Stimulated activated CD4-positive, alpha-beta T cell treated with anti-CD3 and anti-CD28 coated beads, TNF-alpha, amount 100 ng/mL, for 1 hour (primary cell): ENCODE data around the gene PSMB7.

Experiments used
- DNase-seq, 3 donors: peaks; one replicate each; pipeline ENCODE4 v3.0.0-alpha.2; 2020; ENCODE audit warnings: low read depth in 3 of 3, low spot score in 1 of 3

Gene PSMB7

DNA sequence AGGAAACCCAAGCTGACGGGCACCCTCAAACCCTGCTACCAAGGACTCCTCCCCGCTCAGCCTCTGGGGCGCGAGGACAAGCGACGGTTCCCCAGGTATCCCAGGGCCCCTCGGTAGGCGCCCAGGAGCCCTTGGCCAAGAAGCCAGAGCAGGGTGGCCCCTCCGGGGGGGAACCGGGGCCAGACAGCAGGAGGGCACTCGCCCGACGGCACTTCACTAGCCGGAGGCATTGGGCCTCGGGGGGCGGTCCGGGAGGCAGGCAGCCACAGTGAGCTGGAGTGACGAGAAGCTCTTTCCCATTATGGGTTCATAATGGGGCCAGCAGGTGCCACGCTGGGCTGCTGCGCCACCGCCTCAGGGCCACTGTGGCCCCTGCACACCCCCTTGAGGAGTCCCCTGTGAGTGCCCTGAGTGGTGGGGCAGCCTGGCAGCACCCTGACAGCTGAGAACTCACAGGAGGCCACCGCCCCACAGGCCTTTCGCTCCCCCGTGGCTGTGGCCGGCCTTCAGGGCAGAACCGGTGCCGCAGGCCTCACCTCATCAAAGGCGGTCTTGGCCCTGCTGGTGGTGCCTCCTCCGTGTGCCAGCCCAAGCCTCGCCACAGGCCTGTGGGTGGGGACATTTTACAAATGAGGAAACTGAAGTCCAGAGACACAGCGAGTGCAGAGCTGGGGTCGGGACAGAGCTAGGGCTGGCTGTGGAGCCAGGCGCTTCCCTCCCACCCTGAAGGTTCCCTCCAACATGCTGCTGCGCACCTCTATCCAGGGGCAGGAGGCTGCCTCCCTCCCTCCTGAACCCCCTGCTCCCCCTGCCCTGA lies 68.7 kb downstream of the PSMB7 start:
- DNase-seq = no peak

DNA sequence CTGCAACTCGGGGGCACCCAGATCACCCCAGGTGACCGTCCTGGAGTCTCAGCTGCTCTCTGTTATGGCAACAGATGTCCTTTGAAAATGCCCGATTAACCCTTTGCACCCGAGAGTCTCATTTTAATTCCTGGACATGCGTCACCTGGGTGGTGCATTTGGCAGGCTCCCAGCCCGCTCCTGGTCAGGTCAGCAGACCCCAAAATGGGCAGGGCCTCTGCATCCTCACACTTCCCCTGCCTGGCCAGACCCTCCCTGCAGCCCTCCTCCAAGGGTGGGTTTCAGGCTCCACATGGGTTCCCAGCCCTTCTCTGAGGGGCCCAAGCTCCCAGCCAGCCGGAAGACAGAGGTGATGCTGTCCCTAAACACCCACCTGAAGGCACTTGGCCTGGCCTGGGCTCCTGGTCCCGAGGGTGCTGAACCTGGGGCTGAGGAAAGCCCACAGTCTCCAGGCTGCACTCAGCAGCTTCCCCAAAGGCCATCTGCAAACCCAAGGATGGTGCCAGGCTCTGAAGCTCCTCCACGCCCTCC lies 69.4 kb downstream of the PSMB7 start:
- DNase-seq = no peak

DNA sequence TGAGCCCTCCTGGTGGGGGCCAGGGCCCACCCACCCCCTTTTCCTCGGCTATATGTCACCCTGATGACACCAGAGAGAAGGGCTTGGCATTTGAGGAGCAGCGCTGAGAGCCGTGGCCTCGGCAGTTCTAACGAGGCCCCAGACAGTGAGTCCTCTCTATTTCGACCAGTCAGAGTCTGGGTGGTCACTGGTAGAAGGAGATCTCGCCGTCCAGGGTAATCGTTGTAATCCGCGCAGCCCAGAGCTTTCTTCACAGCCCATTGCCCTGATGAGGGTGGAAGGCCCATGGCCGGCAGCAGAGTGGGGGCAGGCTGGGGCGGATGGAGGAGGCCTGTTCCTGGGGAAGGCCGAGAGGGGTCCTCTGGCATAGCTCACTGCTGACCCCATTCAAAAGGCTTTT lies 70.2 kb downstream of the PSMB7 start:
- no peak for DNase-seq

DNA sequence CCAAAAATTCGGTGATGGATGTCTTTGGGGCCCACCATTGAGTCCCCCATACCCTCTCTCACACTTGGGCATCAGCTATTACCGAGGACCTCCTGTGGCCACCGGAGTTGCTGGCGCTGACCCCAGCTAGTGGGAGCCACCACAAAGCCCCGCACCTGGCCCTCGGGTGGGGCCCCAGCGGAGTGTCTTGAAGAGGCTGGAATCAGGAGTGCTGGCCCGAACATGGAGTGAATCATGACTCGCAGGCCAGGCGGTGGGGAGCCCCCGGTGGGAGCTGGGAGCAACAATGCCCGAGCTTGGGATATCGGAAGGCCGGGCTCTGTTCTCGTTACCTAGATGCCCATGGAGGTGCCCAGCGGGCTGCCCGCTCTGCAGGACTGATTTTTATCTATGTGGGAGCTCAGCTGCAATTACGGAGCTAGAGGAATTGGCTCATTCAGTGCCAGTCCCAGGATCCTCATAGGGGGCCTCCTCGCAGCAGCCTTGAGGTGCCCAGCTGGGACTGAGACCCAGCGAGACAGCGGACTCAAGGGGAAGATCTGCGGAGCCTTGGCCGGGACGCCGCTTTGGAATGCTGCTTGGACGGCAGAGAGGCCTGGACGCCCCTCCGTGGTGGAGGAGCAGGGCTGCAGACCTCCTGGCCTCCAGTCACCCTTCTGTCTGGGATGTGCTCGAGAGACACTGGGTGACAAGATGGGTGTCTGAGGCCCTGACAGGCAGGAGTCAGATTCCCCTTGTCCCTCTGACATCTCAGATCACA lies 70.8 kb downstream of the PSMB7 start:
- DNase-seq = no peak

DNA sequence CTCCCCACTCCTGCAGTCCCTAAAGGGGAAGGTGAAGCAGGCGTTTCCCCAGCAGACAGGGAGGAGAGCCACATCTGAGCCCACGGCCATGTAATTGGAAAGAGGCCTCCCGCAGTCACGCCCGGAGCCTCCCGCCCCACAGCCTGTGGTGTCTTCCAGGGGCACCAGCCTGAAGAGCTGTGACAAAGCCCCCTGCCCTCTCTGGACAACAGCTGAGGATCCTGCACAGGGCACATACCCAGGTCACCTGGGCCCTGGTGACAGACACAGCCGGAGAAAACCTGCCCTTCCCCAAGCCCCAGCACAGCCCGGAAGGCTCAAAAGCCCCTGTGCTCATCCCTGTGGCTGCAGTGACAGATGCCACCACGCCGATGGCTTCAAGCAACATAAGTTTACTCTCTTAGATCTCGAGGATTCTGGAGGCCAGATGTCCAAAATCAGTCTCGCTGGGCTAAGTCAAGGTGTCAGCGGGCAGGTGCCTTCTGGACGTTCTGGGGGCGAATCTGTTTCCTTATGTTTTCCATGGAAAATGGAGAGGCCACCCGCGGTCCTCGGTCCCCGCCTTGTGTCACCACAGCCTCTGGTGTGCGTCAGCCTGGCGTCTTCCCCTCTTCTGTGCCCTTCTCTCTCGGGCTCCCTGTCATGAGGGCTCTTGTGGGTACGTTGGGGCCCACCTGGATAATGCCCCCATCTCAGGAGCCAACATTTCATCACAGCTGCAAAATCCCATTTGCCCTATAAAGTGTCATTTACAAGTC lies 71.5 kb downstream of the PSMB7 start:
- DNase-seq = no peak

DNA sequence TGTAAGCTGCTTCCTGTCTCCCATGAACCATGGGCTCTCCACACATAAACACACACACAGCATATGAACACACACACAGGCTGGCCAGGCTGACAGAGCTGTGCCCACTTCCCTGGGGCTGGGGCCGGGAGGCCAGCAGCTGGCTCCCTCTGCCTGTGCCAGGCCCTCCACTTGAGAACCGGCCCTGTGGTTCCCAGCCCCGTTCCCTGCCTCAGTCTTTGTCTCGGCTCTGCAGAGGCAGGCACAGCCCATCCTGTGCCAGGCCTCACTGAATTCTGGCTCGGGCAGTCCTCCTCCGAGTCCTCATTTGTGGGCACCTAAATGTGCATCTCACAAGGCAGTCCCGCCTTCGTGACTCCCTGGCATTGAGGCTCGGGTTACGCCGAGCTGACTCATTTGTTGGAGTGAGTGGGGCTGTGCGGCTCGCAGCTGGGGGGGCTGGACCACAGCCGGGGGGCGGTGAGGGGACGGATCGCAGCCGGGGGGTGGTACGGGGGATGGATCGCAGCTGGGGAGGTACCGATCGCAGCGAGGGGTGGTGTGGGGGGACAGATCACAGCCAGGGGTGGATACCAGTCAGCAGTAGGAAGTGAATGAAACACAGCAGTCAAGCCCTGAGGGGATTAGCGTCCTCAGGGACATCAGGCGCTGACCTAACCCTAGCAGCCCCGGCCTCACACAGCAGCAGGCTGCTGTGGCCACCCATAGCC lies 72.3 kb downstream of the PSMB7 start:
- no peak for DNase-seq

DNA sequence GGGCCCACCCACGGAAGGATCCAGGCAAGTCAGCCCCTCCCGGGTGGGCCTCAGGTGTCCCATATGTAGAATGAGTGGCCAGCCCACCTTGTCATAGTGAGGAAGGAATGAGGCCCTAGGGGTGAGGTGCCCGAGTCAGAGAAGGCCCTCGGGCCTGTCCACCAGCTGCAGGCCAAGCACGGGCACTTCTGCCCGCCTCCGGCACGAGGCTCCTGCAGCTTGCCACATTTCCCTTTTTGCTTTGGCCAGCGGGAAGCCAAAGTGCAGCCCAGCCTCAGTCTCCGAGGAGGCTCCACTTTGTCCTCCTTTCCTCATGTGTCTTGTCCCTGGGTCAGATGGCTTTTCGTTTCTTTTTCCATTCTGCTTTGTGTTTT lies 72.9 kb downstream of the PSMB7 start:
- DNase-seq = no peak

DNA sequence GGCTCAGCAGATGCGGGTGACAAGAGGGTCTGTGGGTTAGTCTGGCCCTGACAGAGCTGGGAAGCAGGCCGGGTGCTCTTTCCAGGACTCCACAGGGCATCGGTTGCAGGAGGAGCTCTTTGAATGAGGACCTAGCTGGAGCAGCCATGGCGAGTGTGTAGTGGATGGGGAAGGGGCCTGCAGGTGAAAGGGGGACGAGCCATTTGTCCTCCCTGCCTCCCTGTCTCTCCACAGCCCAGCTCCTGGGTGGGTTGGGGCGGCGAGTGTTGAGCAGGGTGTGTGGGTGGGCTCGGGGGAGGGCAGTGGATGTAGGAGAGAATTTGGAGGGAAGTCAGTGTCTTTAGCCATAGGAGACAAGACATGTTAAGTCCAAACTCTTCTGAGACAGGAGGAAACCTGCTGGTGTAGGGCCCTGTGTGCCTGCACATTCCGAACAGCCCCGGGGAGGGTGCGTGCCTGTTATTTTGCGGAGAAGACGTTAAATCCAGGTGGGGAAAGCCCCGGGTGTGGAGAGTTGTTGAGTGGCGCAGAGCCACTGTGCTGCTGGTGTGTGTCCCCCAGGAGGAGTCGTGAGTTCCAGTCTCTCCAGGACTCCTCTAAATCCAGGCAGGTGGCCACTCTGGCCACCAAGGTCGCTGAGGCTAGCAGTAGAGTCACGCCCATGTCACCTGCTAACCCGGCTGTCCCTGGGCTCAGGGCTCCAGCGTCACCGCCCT lies 73.6 kb downstream of the PSMB7 start:
- no peak for DNase-seq

DNA sequence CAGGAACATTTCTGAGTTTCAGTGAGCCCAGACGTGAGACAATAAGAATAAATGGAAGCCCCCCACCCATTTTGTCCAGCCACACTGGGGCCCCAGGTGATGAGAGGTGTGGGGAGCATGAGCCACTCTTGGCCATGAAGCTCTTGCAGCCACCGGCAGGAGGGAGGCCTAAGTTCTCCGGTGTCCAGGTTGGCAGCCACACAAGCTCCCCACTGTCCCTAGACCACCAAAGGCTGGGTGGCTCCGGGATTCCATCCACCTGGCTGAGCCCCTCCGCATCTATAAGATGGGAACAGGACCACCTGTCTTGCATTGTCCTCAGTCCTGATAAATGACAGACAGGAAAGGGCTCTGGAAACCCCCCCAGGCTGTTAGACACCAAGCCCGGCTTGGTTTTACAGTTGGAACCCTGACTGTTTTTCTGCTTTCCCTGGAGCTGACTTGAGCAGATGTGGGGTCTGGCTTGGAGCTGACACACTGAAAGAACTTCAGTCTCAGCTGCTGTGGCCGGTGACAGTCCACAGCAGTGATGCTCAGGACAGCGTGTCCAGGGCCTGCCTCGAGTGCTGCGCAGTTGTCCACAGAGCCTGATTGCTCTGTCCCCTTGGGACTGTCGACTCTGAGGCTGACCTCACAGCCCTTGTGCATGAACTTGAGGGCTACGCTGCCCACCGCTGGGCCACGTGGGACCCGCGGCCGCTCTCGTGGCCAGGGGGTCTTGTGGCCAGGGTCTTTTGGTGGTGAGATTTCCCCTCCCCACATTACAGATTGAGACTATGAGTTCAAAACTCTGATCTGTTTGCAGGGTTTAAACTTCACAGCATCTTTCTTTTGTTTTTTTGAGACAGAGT lies 74.8 kb downstream of the PSMB7 start:
- no peak for DNase-seq

DNA sequence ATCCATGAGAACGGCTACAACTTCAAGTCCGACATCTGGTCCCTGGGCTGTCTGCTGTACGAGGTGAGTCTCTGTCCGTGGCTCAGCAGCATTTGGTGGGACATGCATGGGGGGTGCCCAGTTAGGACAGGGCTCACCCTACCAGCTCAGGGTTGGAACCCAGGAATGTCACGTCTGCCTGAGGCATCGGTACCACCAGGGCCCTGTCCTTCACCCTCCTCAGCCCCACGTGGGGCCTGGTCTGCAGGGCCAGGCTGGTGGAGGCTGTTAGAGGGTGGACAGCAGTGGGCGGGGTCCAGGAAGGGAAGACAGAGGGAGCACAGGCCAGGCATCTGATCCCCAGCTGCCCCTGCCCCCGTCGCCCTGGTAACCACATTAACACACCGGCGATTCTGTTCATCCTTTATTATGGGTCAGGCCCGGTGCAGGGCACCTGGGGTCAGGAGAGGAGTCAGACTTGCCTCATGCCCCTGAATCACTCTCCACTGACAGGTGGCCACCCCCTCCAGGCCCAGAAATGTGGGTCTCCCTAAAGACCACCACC lies 75.6 kb downstream of the PSMB7 start:
- no peak for DNase-seq

DNA sequence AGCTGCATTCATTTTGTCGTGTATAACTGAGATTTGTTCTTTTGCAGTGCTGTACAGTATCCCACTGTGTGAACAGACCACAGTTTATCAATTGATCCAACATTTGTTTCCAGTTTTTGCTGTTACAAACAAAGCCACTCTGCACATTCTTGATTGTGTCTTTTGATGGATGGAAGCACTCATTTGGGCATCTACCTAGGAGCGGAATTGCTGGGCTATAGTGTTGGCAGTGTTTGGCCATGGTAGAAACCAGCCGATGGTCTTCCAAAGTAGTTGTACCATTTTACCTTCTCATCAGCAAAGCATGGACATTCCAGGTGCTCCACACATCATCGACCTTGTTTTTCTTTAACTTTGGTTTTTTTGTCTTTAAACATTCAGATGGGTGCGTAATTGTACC lies 77.7 kb downstream of the PSMB7 start:
- no peak for DNase-seq

DNA sequence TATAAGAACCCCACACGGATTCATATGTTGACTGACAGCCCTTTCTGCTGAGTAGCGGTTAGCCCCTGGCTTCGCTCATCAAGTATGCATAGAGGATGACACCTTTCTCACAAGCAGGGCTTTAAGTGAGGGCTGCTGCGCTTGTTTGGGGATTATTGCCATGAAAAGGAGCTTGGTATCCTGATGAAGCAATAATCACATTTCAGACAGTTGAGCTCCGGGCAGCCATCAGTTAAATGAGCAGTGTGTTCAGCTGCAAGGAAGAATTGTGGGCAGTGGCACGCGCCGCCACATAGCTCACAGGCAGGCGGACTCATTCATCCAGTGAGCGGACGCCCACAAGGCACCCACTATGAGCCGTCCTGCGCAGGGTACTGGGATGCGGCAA lies 79.9 kb downstream of the PSMB7 start:
- no peak for DNase-seq

DNA sequence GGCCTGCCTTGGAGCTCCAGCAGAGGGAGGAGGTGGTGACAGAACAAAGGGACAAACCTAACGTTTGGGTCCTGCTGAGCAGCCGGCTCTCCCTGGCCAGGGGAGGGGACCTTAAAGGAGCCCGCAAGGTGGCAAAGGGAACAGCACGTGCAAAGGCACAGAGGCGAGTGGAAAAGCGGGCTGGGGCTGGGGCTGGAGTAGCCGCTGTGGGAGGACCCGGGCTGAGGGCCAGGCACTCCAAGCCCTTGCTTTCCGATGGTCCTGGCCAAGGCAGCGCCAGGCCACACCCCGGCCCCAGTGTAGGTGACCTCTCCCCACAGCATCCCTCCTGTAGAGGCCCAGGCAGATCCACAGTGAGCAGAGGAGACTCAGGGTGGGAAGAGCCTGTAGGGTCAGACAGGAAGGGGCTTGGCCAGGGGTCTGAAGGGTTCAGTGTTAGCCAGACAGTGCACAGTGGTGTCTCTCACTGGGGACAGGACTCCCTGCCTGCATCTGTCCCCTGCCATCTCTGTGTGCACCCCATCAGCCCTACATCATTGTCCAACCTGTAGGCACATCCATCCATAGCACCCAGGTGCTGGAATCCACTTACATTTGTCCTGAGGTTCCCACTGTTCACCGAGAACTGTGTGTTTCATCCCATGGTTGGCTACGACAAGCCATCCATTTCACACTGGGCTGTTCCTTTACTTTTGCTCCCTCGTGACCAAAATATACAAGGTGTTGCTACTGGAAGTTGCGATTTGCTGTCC lies 80.5 kb downstream of the PSMB7 start:
- no peak for DNase-seq

DNA sequence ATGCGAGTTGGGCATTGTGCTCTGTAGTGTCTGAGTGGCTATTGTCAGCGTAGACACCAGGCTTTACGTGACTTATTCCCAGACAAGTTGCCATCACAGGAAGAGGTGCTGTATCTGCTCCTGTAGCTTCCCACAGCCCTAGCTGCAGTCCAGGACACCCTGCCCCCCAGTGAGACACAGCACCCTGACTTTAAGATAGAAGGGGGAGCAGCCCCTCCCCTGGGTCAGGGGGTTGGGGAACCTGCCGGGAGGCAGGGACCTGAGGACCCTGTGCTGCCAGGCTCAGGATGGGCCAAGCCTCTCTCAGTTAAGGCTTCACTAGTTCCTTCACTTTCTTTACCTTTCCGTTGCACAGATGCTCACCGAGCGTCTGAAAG lies 82.1 kb downstream of the PSMB7 start:
- DNase-seq = no peak

DNA sequence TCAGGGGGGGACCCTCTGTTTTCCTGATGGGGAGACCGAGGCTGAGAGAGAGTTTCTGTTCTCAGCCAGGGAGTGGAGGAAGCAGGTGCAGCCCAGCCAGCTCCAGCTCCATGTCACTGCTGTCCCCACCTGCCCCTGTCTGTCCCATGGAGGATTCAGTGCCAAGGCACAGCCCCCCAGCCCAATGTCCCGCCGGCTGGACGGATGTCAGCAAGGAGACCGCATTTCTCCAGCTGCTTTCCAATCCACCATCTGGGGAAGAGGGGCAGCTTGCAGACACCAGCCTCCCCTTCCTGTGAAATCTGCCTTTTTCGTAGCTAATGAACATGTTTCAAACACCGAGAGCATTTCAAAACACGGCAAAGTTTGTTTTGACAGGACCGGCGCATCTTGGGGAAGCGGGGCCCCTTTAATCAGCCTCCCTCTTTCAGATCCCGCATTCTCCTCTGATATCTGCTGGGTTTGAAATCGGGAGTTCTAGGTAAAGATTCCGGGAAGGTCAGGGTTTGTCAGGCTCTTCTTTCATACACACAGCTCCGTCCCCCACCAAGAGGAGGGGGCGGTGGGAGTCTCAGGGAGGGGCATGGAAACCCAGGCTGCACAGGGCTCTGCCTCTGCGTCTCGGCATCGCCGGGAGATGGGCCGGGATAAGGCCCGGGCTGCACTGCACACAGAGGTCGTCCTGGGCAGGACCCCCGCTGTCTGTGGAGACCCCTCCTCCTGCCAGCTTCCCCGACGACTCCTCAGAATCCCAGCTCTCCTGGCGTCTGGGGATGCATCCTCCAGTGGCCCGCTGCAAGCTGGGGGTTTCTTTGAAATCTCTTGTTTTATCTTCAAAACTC lies 82.7 kb downstream of the PSMB7 start:
- no peak for DNase-seq

DNA sequence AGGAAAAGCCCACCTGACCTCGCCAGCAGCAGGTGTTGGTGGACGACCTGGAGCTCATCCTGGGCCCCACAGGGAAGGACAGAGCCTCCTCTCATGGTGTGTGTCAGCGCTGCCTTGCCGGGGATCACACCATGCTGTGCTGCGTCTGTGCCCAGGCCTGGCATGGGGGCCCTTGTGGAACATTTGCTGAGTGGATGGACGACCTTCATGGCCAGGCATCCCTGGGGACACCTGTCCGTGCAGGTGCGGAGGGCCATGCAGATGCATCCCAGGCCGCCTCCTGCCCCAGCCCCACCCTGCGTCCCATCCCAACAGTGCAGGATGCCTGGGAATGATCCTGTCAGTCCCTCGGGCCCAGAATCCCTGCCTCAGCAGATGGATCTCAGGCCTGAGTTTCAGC lies 83.7 kb downstream of the PSMB7 start:
- no peak for DNase-seq

DNA sequence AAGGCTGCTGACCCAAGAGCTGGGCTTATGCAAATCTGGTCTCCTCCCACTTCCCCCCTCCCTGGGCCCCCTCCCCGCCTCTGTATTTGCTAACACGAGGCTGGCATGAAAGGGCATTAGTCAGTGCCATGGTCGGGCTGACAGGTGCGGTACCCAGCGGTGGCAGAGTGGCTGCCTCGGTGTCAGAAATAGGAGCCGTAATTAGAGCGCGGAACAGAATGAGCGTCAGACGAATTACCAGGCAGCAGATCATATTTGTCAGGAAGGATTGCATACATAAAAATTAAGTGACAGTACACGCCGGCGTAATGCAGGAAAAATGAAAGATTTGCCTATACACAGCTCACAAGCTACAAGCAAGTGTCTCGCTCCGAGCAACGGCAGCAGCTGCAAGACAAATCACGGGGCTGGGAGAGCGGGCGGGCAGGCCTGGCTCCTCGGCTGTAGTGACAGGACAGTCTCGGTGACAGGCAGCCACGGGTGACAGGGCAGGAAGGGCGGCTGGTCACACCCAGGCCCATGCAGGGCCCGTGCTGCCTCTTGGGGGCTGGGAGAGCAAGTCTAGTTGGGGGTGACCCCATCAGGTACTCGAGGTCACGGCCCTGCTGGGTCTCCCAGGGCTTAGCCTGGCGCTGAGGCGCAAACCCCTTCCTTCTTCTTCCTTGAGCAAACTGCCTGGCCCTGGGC lies 85.1 kb downstream of the PSMB7 start:
- DNase-seq = no peak
